SK-N-SH treated with all-trans-retinoic acid at 6 μM for 48 hours (cell line): ENCODE results near the gene ZSWIM2.

ENCODE experiments used
- ARNTL ChIP-seq: fragments of 450-650 bp; formaldehyde crosslinking; IDR thresholded peaks from 2 replicates; pipeline ENCODE4 v1.5.0; 2020; ENCODE audit warnings: low read depth, mild to moderate bottlenecking, moderate library complexity, borderline replicate concordance
- CREB5 ChIP-seq: fragments of 250-450 bp; sonication (Bioruptor Pico); IDR thresholded peaks from 2 replicates; pipeline ENCODE4 v1.5.1; 2020; ENCODE audit warnings: low read depth, mild to moderate bottlenecking, moderate library complexity
- GLIS3 ChIP-seq: fragments of 250-450 bp; sonication (Bioruptor Pico); IDR thresholded peaks from 2 replicates; pipeline ENCODE4 v1.5.0; 2020; ENCODE audit warnings: mild to moderate bottlenecking, moderate library complexity
- ZFP3 ChIP-seq: fragments of 250-450 bp; sonication (Bioruptor Pico); IDR thresholded peaks from 2 replicates; pipeline ENCODE4 v1.5.0; 2020; ENCODE audit warnings: mild to moderate bottlenecking, moderate library complexity

- TF ChIP-seq CREB5 (CRISPR knock-in tag) (no peak), GLIS3 (no peak), ARNTL (CRISPR knock-in tag) (no peak), ZFP3 (CRISPR knock-in tag) (no peak)
Observed at GRCh38 chr2:186874713-186875112, 25.7 kb upstream of the ZSWIM2 start.
